Heart right ventricle (tissue), 16 donors: ENCODE measurements around the gene ILDR2. TPM values are rescaled to one million over a fixed set of nuclear protein-coding genes. Genes with fewer than 3 reads are reported as not detected.

Experiments
- ATAC-seq, 8 donors: fragments of 200-7000 bp; cut with Tn5 transposase; one replicate each; pipeline ENCODE4 v1.9.1; 2020; ENCODE audit warnings: mild to moderate bottlenecking in 8 of 8, moderate library complexity in 8 of 8, moderate number of reproducible peaks in 1 of 8
- DNase-seq, 2 donors: peaks; one replicate each; pipeline ENCODE4 v3.0.0-alpha.2; 2020
- H3K27ac ChIP-seq, 10 donors: fragments of 200-600 bp; sonication (generic) in 2 of 10; one replicate each; pipeline versions ENCODE4 v1.5.0 to v1.8.0; 2020 to 2022; ENCODE audit warnings: mild to moderate bottlenecking in 3 of 10
- H3K27me3 ChIP-seq, 7 donors: fragments of 200-600 bp; one replicate each; pipeline ENCODE4 v1.8.0; 2021 to 2022; ENCODE audit warnings: mild to moderate bottlenecking in 2 of 7
- H3K36me3 ChIP-seq, 9 donors: fragments of 200-600 bp; sonication (generic) in 1 of 9; one replicate each; pipeline versions ENCODE4 v1.5.0 to v1.8.0; 2020 to 2022; ENCODE audit warnings: mild to moderate bottlenecking in 2 of 9
- H3K4me1 ChIP-seq, 9 donors: fragments of 200-600 bp; sonication (generic) in 1 of 9; one replicate each; pipeline versions ENCODE4 v1.5.0 to v1.8.0; 2020 to 2022; ENCODE audit warnings: mild to moderate bottlenecking in 4 of 9
- H3K4me3 ChIP-seq, 10 donors: fragments of 200-600 bp; sonication (generic) in 2 of 10; one replicate each; pipeline versions ENCODE4 v1.5.0 to v1.8.0; 2020 to 2022; ENCODE audit warnings: mild to moderate bottlenecking in 7 of 10, moderate library complexity in 2 of 10
- H3K9me3 ChIP-seq, 11 donors: fragments of 200-600 bp in 10 of 11; sonication (generic) in 2 of 11; one replicate each; pipeline versions ENCODE4 v1.5.0 to v1.8.0; 2013 to 2022; ENCODE audit warnings: mild to moderate bottlenecking in 2 of 11, control low read depth in 1 of 11, moderate library complexity in 1 of 11
- WGBS, 2 donors: extraction: QIAGEN DNeasy Blood & Tissue Kit; methylation state at CpG; one replicate each; pipeline ENCODE4 v1.1.7; 2013; ENCODE audit warnings: inconsistent platforms in 1 of 2; 5-methylcytosine and 5-hydroxymethylcytosine counted together
- intact Hi-C, 10 donors: fragments of 100-400 bp; cut with DNase I; formaldehyde crosslinking; loops; one replicate each; pipeline versions ENCODE4 v1.11.1 to v1.14.2; 2022
- polyA plus RNA-seq, 2 donors: library from polyadenylated mRNA; stranded (reverse); fragments of 200-250 nt; gene quantifications; one replicate each; pipeline ENCODE4 v1.2.3, GENCODE V29; 2013
- total RNA-seq, 10 donors: library from RNA; stranded (reverse); fragmentation: NEBNext Ultra II Directional in 3 of 10; extraction: Animal tissue kit (Norgen Biotek cat#: 25700) in 3 of 10; gene quantifications; one replicate each; pipeline versions ENCODE4 v1.2.1 to v1.2.4, GENCODE V29; 2021 to 2023
- TF ChIP-seq, protein P1 (sequence below), 9 donors: fragments of 200-600 bp; sonication (generic) in 2 of 9; IDR thresholded peaks; one replicate each; pipeline versions ENCODE4 v1.5.0 to v1.8.0; 2021 to 2022; ENCODE audit warnings: antibody characterized with exemption in 9 of 9, mild to moderate bottlenecking in 5 of 9, moderate library complexity in 1 of 9
- donor health status: Arrhythmogenic right ventricular cardiomyopathy.
- donor health status: ischemic (EF 13 %, LVEDD 7.1; RV severe dilation, severe dysfunction).
- donor health status: healthy with polysubstance abuse.
- donor health status: DM: no; HTN: yes; CAD: no.
- donor health status: DM: no; HTN: no; CAD: no.
- donor health status: ischemic (EF 25% LVEDD 6.9; RV normal size, moderate dysfunction).
- donor health status: ischemic (EF 25% LVEDD 5.7; RV mildly dilated, moderate dysfunction).
- donor health status: healthy.
- donor health status: DM: yes; HTN: yes; CAD: no.
- donor health status: Ischemic cardiomyopathy.
- donor health status: ischemic (EF 35%, LVEDD 5.7; RV mildly dilated, moderate dysfunction).
- donor health status: nonischemic (EF 11% LVEDD 7.7; RV severe dilation, severe dysfunction).
- donor health status: DM: yes; HTN: yes; CAD: no.
- donor health status: PGD.
- donor health status: ischemic (EF 29% LVEDD 5.4; RV normal size, mild dysfunction).
- donor health status: nonischemic (EF 23%, LVEDD 6.1; RV moderate dilation, normal function).

The ILDR2 gene
- total and polyA plus RNA-seq, 12 donors, result 0.29 to 12.6 (median 4.9) TPM

DNA sequence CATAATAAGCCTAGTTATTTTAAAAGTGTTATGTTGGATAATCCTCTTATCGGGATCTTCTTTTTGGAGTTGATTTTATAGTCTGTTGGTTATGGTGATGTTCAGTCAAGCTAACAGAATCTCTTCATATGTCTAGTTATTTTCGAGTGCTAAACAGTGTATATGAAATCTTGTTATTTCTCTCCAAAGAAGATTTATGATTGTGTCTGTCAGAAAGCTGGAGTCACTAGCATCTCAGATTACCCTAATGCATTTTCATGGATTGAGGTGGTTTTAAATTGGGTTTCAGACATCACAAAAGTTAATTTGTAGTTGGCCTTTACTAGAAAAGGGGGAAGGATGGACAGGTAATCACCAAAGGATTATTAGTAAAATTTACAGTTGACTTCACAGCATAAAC, 27.0 kb upstream of the ILDR2 start:
- DNase-seq (no peak), ATAC-seq (no peak)
- intact Hi-C loops, result no loop called here
- H3K27me3 ChIP-seq, result no peaks in the 10 kb centered on the region
- H3K4me1 ChIP-seq, result no peaks in the 10 kb centered on the region
- no peaks in the 10 kb centered on the region for H3K36me3 ChIP-seq
- H3K27ac ChIP-seq, result no peak overlapping the region
- WGBS, 2 donors, result 82 to 88% methylated on average over 2 of the region's 2 CpGs
- H3K9me3 ChIP-seq, result peaks cover 0 to 16% (median 0%) of the 10 kb centered on the region in 11 donors
- TF ChIP-seq, protein P1, sequence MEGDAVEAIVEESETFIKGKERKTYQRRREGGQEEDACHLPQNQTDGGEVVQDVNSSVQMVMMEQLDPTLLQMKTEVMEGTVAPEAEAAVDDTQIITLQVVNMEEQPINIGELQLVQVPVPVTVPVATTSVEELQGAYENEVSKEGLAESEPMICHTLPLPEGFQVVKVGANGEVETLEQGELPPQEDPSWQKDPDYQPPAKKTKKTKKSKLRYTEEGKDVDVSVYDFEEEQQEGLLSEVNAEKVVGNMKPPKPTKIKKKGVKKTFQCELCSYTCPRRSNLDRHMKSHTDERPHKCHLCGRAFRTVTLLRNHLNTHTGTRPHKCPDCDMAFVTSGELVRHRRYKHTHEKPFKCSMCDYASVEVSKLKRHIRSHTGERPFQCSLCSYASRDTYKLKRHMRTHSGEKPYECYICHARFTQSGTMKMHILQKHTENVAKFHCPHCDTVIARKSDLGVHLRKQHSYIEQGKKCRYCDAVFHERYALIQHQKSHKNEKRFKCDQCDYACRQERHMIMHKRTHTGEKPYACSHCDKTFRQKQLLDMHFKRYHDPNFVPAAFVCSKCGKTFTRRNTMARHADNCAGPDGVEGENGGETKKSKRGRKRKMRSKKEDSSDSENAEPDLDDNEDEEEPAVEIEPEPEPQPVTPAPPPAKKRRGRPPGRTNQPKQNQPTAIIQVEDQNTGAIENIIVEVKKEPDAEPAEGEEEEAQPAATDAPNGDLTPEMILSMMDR (IDR thresholded peaks at IDR 0.05), result no peak
- no peak overlapping the region for H3K4me3 ChIP-seq

GRCh38 chr1:167000546-167000945, 25.2 kb upstream of the ILDR2 start:
- intact Hi-C loops, result no loop called here
- ATAC-seq, result no peak

GRCh38 chr1:166999500-167000055, 24.2 kb upstream of the ILDR2 start:
- H3K27me3 ChIP-seq, result peaks cover 0 to 10% (median 1%) of the 10 kb centered on the region in 7 donors
- H3K4me1 ChIP-seq, result peaks cover 0 to 2% (median 0%) of the 10 kb centered on the region in 9 donors
- intact Hi-C loops, result no loop called here
- no peak overlapping the region for H3K4me3 ChIP-seq
- DNase-seq (no peak), ATAC-seq (no peak)
- TF ChIP-seq, protein P1 (IDR thresholded peaks at IDR 0.05), result no peak
- H3K27ac ChIP-seq, result no peak overlapping the region
- no peaks in the 10 kb centered on the region for H3K36me3 ChIP-seq
- 57 to 62% methylated on average over 3 of the region's 3 CpGs for WGBS, 2 donors
- H3K9me3 ChIP-seq, result peaks cover 0 to 16% (median 0%) of the 10 kb centered on the region in 11 donors

More at GRCh38 chr1:167000546-167000945, 25.2 kb upstream of the ILDR2 start:
- Histone ChIP-seq H3K9me3 (peaks cover 0 to 16% (median 0%) of the 10 kb centered on the region in 11 donors), H3K4me1 (no peaks in the 10 kb centered on the region), H3K27me3 (peaks cover 0 to 5% (median 0%) of the 10 kb centered on the region in 7 donors), H3K36me3 (no peaks in the 10 kb centered on the region), H3K4me3 (no peak overlapping the region), H3K27ac (no peak overlapping the region)
- TF ChIP-seq, protein P1 (IDR thresholded peaks at IDR 0.05), result no peak
- DNase-seq, result no peak
- WGBS, 2 donors, result 91 to 95% methylated on average over 1 of the region's 1 CpG

DNA sequence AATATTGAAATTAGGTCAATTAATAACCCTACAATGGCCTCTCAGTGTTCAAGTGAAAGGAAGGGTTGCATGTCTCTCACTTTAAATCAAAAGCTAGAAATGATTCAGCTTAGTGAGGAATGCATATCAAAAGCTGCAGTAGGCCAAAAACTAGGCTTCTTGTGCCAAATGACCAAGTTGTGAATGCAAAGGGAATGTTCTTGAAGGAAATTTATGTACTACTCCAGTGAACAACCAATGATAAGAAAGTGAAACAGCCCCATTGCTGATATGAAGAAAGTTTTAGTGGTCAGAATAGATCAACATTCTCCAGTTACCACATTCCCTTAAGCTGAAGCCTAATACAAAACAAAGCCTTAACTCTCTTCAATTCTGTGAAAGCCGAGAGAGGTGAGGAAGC, 23.7 kb upstream of the ILDR2 start:
- ATAC-seq, result no peak
- TF ChIP-seq, protein P1 (IDR thresholded peaks at IDR 0.05), result no peak
- peaks cover 0 to 10% (median 2%) of the 10 kb centered on the region in 7 donors for H3K27me3 ChIP-seq

More for the DNA sequence above, 23.7 kb upstream of the ILDR2 start:
- Histone ChIP-seq H3K4me1 (peaks cover 0 to 4% (median 0%) of the 10 kb centered on the region in 9 donors), H3K4me3 (no peak overlapping the region), H3K27ac (no peak overlapping the region), H3K9me3 (peaks cover 0 to 16% (median 0%) of the 10 kb centered on the region in 11 donors), H3K36me3 (no peaks in the 10 kb centered on the region)
- DNase-seq, result no peak
- intact Hi-C loops, result no loop called here
- 76 to 84% methylated on average over 1 of the region's 1 CpG for WGBS, 2 donors
